NCI-H146 treated with DMSO at 0.1 percent for 48 hours (cell line): ENCODE measurements around the gene FKBP11.
A peak's percentile ranks its signal among the peaks of the same experiment; 100 is the strongest.

Experiments used
- DNase-seq: peaks from one replicate; lab custom pipeline; 2025; ENCODE audit not compliant: unreplicated experiment; lab: John Stamatoyannopoulos, UW

Gene FKBP11

GRCh38 chr12:48925304-48926011, at the start of gene FKBP11:
TSS of gene FKBP11 (minus strand) at chr12:48925492. CDS start at chr12:48925428, 64 bp downstream.
- DNase-seq, result no peak

GRCh38 chr12:48973941-48974673, 48.8 kb upstream of the FKBP11 start:
- DNase-seq, result no peak

- DNase-seq, result no peak
Measured at GRCh38 chr12:48973531-48973930, 48.2 kb upstream of the FKBP11 start.

- DNase-seq, result no peak
Measured at GRCh38 chr12:48972952-48973483, 47.7 kb upstream of the FKBP11 start.

GRCh38 chr12:48972213-48972951, 47.1 kb upstream of the FKBP11 start:
- DNase-seq, result no peak

- no peak for DNase-seq
Measured at GRCh38 chr12:48970702-48971334, 45.5 kb upstream of the FKBP11 start.

GRCh38 chr12:48969833-48970701, 44.8 kb upstream of the FKBP11 start:
- no peak for DNase-seq

GRCh38 chr12:48969160-48969771, 44.0 kb upstream of the FKBP11 start:
- DNase-seq, result no peak

- DNase-seq, result no peak
Measured at GRCh38 chr12:48968467-48968866, 43.2 kb upstream of the FKBP11 start.

- no peak for DNase-seq
Measured at GRCh38 chr12:48967991-48968390, 42.7 kb upstream of the FKBP11 start.

- no peak for DNase-seq
Measured at GRCh38 chr12:48966177-48966895, 41.0 kb upstream of the FKBP11 start.

- no peak for DNase-seq
Measured at GRCh38 chr12:48965298-48965838, 40.1 kb upstream of the FKBP11 start.

- DNase-seq, result no peak
Measured at GRCh38 chr12:48961801-48962200, 36.5 kb upstream of the FKBP11 start.

- DNase-seq, result no peak
Measured at GRCh38 chr12:48961331-48961730, 36.0 kb upstream of the FKBP11 start.

GRCh38 chr12:48960834-48961233, 35.5 kb upstream of the FKBP11 start:
- no peak for DNase-seq

- no peak for DNase-seq
Measured at GRCh38 chr12:48958049-48958388, 32.7 kb upstream of the FKBP11 start.

- DNase-seq, result peak; percentile 94
Measured at GRCh38 chr12:48957141-48958048, 32.1 kb upstream of the FKBP11 start, which contains the start of gene ARF3. TSS of gene ARF3 (minus strand) at chr12:48957487. CDS start at chr12:48941095, 16,392 bp downstream.
